ENCODE results near the gene IFNK. TPM values are rescaled to one million over a fixed set of nuclear protein-coding genes. Genes with fewer than 3 reads are reported as not detected.

IFNK gene
- total RNA-seq, 1 experiment from 2014 or later, result not detected

DNA sequence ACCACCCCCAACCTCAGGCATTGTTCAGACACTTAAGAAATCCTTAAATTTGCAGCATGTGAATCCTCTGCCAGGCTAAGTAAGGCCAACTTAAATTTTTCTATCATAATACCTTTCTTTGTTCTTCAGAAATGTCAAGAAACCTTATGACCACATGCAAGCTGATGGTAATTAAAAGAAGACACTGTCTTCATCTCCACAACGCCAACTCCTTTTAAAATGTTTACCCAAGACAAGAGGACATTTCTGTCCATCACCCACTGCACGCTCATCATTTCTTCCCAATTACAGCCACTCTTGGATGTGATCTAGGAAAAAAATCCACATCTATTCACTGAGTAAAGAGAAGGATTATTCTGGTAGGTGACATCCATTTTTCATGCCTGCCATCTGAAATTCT, 6.1 kb upstream of the IFNK start:
- Histone ChIP-seq H3K36me3 (ENCODE audit: control insufficient read depth in 1 of 2, insufficient read depth in 2 of 2, low read length in 2 of 2) (no peaks in the 10 kb centered on the region), H3K27me3 (ENCODE audit: insufficient read depth, low read length) (no peaks in the 10 kb centered on the region), H4K20me1 (ENCODE audit: insufficient read depth) (no peaks in the 10 kb centered on the region), H3K4me1 (ENCODE audit: control insufficient read depth in 1 of 2, insufficient read depth in 2 of 2, low read length in 2 of 2) (no peaks in the 10 kb centered on the region), H3K4me2 (ENCODE audit: low read length) (no peak overlapping the region), H3K9me3 (ENCODE audit: control insufficient read depth in 1 of 2, insufficient read depth in 1 of 2, low read depth in 1 of 2, low read length in 2 of 2) (no peaks in the 10 kb centered on the region), H3K79me2 (ENCODE audit: insufficient read depth, low read length) (no peaks in the 10 kb centered on the region), H2AFZ (ENCODE audit: low read depth, low read length, poor library complexity, severe bottlenecking) (no peak overlapping the region), H3K27ac (ENCODE audit: low read depth, low read length) (no peak overlapping the region), H3K9me2 (ENCODE audit: insufficient read depth) (no peaks in the 10 kb centered on the region), H3K9ac (ENCODE audit: low read length) (no peak overlapping the region), H3K4me3 (replicated peaks in 1 of 2; ENCODE audit: low read depth in 1 of 2, low read length in 2 of 2) (no peak overlapping the region)
- ChIA-PET CTCF (no interaction called here), POLR2A (no interaction called here), RAD21 (ENCODE audit: low non-redundant PET in 1 of 2, low total read pairs in 2 of 2, uncharacterized antibody in 2 of 2, unreplicated experiment in 2 of 2) (no interaction called here)
- ATAC-seq (no peak), DNase-seq (ENCODE audit: low read depth, low spot score) (no peak)
- intact Hi-C loops (cut with micrococcal nuclease), result no loop called here
- TF ChIP-seq EZH2phosphoT487 (IDR thresholded peaks at IDR 0.05; ENCODE audit: borderline replicate concordance) (no peak), JUND (IDR thresholded peaks at IDR 0.05) (no peak), ZNF274 (IDR thresholded peaks at IDR 0.05; ENCODE audit: low read depth, low read length) (no peak), ELF1 (IDR thresholded peaks at IDR 0.05; ENCODE audit: borderline replicate concordance, low read depth) (no peak), CBX3 (IDR thresholded peaks at IDR 0.05; ENCODE audit: low read depth) (no peak), ZFX (IDR thresholded peaks at IDR 0.05) (no peak), EGR1 (IDR thresholded peaks at IDR 0.05; ENCODE audit: low read depth) (no peak), EZH2 (IDR thresholded peaks at IDR 0.05) (no peak), SRF (IDR thresholded peaks at IDR 0.05; ENCODE audit: low read depth) (no peak), SIN3A (IDR thresholded peaks at IDR 0.05; ENCODE audit: low read depth) (no peak)
- TF ChIP-seq, protein P1, sequence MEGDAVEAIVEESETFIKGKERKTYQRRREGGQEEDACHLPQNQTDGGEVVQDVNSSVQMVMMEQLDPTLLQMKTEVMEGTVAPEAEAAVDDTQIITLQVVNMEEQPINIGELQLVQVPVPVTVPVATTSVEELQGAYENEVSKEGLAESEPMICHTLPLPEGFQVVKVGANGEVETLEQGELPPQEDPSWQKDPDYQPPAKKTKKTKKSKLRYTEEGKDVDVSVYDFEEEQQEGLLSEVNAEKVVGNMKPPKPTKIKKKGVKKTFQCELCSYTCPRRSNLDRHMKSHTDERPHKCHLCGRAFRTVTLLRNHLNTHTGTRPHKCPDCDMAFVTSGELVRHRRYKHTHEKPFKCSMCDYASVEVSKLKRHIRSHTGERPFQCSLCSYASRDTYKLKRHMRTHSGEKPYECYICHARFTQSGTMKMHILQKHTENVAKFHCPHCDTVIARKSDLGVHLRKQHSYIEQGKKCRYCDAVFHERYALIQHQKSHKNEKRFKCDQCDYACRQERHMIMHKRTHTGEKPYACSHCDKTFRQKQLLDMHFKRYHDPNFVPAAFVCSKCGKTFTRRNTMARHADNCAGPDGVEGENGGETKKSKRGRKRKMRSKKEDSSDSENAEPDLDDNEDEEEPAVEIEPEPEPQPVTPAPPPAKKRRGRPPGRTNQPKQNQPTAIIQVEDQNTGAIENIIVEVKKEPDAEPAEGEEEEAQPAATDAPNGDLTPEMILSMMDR (IDR thresholded peaks at IDR 0.05 in 2 of 3, conservative IDR thresholded peaks at IDR 0.05 in 1 of 3; ENCODE audit: borderline replicate concordance in 1 of 3, insufficient read depth in 1 of 3, low read depth in 2 of 3, low read length in 2 of 3), result no peak
- TF ChIP-seq, protein P2, sequence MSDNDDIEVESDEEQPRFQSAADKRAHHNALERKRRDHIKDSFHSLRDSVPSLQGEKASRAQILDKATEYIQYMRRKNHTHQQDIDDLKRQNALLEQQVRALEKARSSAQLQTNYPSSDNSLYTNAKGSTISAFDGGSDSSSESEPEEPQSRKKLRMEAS (IDR thresholded peaks at IDR 0.05), result no peak
- TF ChIP-seq, protein P3, sequence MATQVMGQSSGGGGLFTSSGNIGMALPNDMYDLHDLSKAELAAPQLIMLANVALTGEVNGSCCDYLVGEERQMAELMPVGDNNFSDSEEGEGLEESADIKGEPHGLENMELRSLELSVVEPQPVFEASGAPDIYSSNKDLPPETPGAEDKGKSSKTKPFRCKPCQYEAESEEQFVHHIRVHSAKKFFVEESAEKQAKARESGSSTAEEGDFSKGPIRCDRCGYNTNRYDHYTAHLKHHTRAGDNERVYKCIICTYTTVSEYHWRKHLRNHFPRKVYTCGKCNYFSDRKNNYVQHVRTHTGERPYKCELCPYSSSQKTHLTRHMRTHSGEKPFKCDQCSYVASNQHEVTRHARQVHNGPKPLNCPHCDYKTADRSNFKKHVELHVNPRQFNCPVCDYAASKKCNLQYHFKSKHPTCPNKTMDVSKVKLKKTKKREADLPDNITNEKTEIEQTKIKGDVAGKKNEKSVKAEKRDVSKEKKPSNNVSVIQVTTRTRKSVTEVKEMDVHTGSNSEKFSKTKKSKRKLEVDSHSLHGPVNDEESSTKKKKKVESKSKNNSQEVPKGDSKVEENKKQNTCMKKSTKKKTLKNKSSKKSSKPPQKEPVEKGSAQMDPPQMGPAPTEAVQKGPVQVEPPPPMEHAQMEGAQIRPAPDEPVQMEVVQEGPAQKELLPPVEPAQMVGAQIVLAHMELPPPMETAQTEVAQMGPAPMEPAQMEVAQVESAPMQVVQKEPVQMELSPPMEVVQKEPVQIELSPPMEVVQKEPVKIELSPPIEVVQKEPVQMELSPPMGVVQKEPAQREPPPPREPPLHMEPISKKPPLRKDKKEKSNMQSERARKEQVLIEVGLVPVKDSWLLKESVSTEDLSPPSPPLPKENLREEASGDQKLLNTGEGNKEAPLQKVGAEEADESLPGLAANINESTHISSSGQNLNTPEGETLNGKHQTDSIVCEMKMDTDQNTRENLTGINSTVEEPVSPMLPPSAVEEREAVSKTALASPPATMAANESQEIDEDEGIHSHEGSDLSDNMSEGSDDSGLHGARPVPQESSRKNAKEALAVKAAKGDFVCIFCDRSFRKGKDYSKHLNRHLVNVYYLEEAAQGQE (IDR thresholded peaks at IDR 0.05; ENCODE audit: low read depth), result no peak
- no TSS peak for BruUV-seq (replicated peaks)
